T-helper 9 cell (primary cell): ENCODE data around the gene WDR47.
"Not testable (repeated sequence)": the region's sequence is repeated elsewhere in the genome, so short reads cannot be mapped to it uniquely, and the experiment has no call there.

ENCODE experiments used
- DNase-seq: peaks from one replicate; pipeline ENCODE4 v3.0.0-alpha.2; 2020

Gene WDR47

GRCh38 chr1:108961752-108962486 lies 80.0 kb downstream of the WDR47 start:
- no peak for DNase-seq

- no peak for DNase-seq
Observed at GRCh38 chr1:108961198-108961597, 80.7 kb downstream of the WDR47 start.

- no peak for DNase-seq
Observed at GRCh38 chr1:108960719-108961118, 81.2 kb downstream of the WDR47 start.

GRCh38 chr1:108957888-108958287 lies 84.0 kb downstream of the WDR47 start:
- DNase-seq, result no peak

- no peak for DNase-seq
Observed at GRCh38 chr1:108955881-108956280, 86.0 kb downstream of the WDR47 start.

GRCh38 chr1:108955111-108955510 lies 86.8 kb downstream of the WDR47 start:
- no peak for DNase-seq

- no peak for DNase-seq
Observed at GRCh38 chr1:108953452-108953851, 88.5 kb downstream of the WDR47 start.

GRCh38 chr1:108951242-108951641 lies 90.7 kb downstream of the WDR47 start:
- no peak for DNase-seq

- no peak for DNase-seq
Observed at GRCh38 chr1:108949044-108949443, 92.9 kb downstream of the WDR47 start.

GRCh38 chr1:108947871-108948525 lies 93.9 kb downstream of the WDR47 start:
- DNase-seq, result no peak

- DNase-seq, result no peak
Observed at GRCh38 chr1:108936170-108936569, 105.7 kb downstream of the WDR47 start.

GRCh38 chr1:108933944-108934343 lies 108.0 kb downstream of the WDR47 start:
- no peak for DNase-seq

- DNase-seq, result not testable (repeated sequence)
Observed at GRCh38 chr1:108927565-108927964, 114.3 kb downstream of the WDR47 start.

GRCh38 chr1:108925920-108926319 lies 116.0 kb downstream of the WDR47 start:
- no peak for DNase-seq
